ENCODE measurements around the gene IL27RA.
"Not testable (repeated sequence)": the region's sequence is repeated elsewhere in the genome, so short reads cannot be mapped to it uniquely, and the experiment has no call there.

The IL27RA gene

GRCh38 chr19:14000691-14001375 is 30.7 kb upstream of the IL27RA start:
- no peak for DNase-seq

GRCh38 chr19:14002571-14003250 is 28.9 kb upstream of the IL27RA start:
- no peak for DNase-seq

- DNase-seq: no peak
Measured at GRCh38 chr19:14003251-14004055, 28.1 kb upstream of the IL27RA start.

GRCh38 chr19:14004619-14005348 is 26.8 kb upstream of the IL27RA start:
- DNase-seq: no peak

GRCh38 chr19:14005349-14006084 is 26.0 kb upstream of the IL27RA start:
- DNase-seq: peak; percentile 54

- DNase-seq: peak; percentile 99
Measured at GRCh38 chr19:14006085-14006765, 25.3 kb upstream of the IL27RA start, which contains the start of gene RFX1. TSS of gene RFX1 (minus strand) at chr19:14006320. CDS start at chr19:13993843, 12,477 bp downstream.

GRCh38 chr19:14006766-14007562 is 24.6 kb upstream of the IL27RA start:
- DNase-seq: no peak

- DNase-seq: no peak
Measured at GRCh38 chr19:14012378-14012915, 19.1 kb upstream of the IL27RA start.

- no peak for DNase-seq
Measured at GRCh38 chr19:14015524-14016035, 16.0 kb upstream of the IL27RA start.

GRCh38 chr19:14019100-14019499 is 12.5 kb upstream of the IL27RA start:
- DNase-seq: no peak

GRCh38 chr19:14019739-14020138 is 11.8 kb upstream of the IL27RA start:
- DNase-seq: not testable (repeated sequence)

- DNase-seq: no peak
Measured at GRCh38 chr19:14021474-14021873, 10.1 kb upstream of the IL27RA start.

- DNase-seq: no peak
Measured at GRCh38 chr19:14022469-14022868, 9.1 kb upstream of the IL27RA start.

- DNase-seq: no peak
Measured at GRCh38 chr19:14023404-14024235, 7.9 kb upstream of the IL27RA start.

GRCh38 chr19:14026652-14027192 is 4.8 kb upstream of the IL27RA start:
- DNase-seq: not testable (repeated sequence)

- DNase-seq: no peak
Measured at GRCh38 chr19:14027856-14028450, 3.6 kb upstream of the IL27RA start, which contains the start of gene RLN3. TSS of gene RLN3 (plus strand) at chr19:14028148. CDS start at chr19:14028205, 57 bp downstream.

- no peak for DNase-seq
Measured at GRCh38 chr19:14028901-14029300, 2.7 kb upstream of the IL27RA start.

GRCh38 chr19:14030997-14031718 is 404 bp upstream of the IL27RA start:
- DNase-seq: no peak

Measured in DMS79 (cell line).